ENCODE results near the gene CDKN1C. TPM values are rescaled to one million over a fixed set of nuclear protein-coding genes. Genes with fewer than 3 reads are reported as not detected.
A peak's percentile ranks its signal among the peaks of the same experiment; 100 is the strongest.

Gene CDKN1C
- total RNA-seq, 2 donors from 2014 or later: 36.5 to 42.7 TPM

- no peaks in the 10 kb centered on the region for H3K27me3 ChIP-seq (replicated peaks; ENCODE audit: insufficient read depth)
- no peak overlapping the region for H3K4me3 ChIP-seq
- no peak for DNase-seq (ENCODE audit: low spot score)
- H3K27ac ChIP-seq: peak overlapping the region; percentile 73 to 88
- intact Hi-C loops (cut with DNase I): no loop called here
- no peaks in the 10 kb centered on the region for H3K36me3 ChIP-seq
- WGBS: 49% methylated on average over 13 of the region's 13 CpGs
- peaks cover 22% of the 10 kb centered on the region for H3K4me1 ChIP-seq (replicated peaks)
- H3K9me3 ChIP-seq: no peaks in the 10 kb centered on the region
- TF ChIP-seq, protein P1, sequence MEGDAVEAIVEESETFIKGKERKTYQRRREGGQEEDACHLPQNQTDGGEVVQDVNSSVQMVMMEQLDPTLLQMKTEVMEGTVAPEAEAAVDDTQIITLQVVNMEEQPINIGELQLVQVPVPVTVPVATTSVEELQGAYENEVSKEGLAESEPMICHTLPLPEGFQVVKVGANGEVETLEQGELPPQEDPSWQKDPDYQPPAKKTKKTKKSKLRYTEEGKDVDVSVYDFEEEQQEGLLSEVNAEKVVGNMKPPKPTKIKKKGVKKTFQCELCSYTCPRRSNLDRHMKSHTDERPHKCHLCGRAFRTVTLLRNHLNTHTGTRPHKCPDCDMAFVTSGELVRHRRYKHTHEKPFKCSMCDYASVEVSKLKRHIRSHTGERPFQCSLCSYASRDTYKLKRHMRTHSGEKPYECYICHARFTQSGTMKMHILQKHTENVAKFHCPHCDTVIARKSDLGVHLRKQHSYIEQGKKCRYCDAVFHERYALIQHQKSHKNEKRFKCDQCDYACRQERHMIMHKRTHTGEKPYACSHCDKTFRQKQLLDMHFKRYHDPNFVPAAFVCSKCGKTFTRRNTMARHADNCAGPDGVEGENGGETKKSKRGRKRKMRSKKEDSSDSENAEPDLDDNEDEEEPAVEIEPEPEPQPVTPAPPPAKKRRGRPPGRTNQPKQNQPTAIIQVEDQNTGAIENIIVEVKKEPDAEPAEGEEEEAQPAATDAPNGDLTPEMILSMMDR (IDR thresholded peaks at IDR 0.05): no peak
- TF ChIP-seq POLR2A (IDR thresholded peaks at IDR 0.05) (peak; percentile 9), POLR2AphosphoS5 (IDR thresholded peaks at IDR 0.05) (no peak)
Observed at GRCh38 chr11:2913019-2913431, 27.4 kb upstream of the CDKN1C start.

- Histone ChIP-seq H3K36me3 (no peaks in the 10 kb centered on the region), H3K4me1 (replicated peaks) (peaks cover 22% of the 10 kb centered on the region), H3K27ac (peak overlapping the region; percentile 73 to 88), H3K27me3 (replicated peaks; ENCODE audit: insufficient read depth) (no peaks in the 10 kb centered on the region), H3K9me3 (no peaks in the 10 kb centered on the region), H3K4me3 (no peak overlapping the region)
- intact Hi-C loops (cut with DNase I): no loop called here
- 33% methylated on average over 5 of the region's 5 CpGs for WGBS
- DNase-seq (ENCODE audit: low spot score): peak; percentile 95
- TF ChIP-seq POLR2A (IDR thresholded peaks at IDR 0.05) (no peak), POLR2AphosphoS5 (IDR thresholded peaks at IDR 0.05) (peak; percentile 94)
Observed at GRCh38 chr11:2912498-2912897, 26.9 kb upstream of the CDKN1C start.

DNA sequence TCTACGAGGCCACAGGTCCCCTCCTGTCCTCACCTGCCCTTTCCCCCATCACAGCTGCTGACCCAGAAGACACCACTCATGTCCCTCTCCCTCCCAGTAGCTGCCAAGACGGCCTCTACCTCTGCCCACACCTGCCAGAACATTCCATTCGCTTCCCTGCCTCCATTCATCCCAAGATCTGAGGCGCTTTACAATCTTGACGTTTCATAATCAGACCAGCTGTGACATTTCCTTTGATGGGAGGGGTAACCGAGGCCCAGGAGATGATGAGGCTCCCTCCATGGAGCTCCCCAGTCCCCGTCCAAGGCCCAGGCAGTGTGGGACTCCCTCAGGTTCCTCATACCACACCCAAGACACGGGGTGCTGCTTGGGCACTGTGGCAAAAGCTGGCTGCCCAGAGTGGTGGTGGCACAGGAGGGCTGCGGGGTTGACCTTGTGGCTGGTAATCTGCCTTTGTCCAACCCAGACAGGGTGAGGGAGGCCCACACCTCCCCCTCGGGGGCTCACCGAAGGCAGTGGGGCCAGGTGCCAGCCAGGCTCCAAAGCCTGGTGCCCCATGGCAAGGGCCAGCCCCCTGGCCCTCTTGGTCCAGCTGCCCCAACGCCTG is 26.3 kb upstream of the CDKN1C start:
- Histone ChIP-seq H3K4me3 (no peak overlapping the region), H3K36me3 (no peaks in the 10 kb centered on the region), H3K4me1 (replicated peaks) (peaks cover 22% of the 10 kb centered on the region), H3K9me3 (no peaks in the 10 kb centered on the region), H3K27me3 (replicated peaks; ENCODE audit: insufficient read depth) (no peaks in the 10 kb centered on the region), H3K27ac (peak overlapping the region; percentile 73 to 88)
- DNase-seq (ENCODE audit: low spot score): no peak
- TF ChIP-seq, protein P1 (IDR thresholded peaks at IDR 0.05): no peak
- TF ChIP-seq POLR2A (IDR thresholded peaks at IDR 0.05) (no peak), POLR2AphosphoS5 (IDR thresholded peaks at IDR 0.05) (peak; percentile 24)
- intact Hi-C loops (cut with DNase I): no loop called here
- 49% methylated on average over 12 of the region's 12 CpGs for WGBS

DNA sequence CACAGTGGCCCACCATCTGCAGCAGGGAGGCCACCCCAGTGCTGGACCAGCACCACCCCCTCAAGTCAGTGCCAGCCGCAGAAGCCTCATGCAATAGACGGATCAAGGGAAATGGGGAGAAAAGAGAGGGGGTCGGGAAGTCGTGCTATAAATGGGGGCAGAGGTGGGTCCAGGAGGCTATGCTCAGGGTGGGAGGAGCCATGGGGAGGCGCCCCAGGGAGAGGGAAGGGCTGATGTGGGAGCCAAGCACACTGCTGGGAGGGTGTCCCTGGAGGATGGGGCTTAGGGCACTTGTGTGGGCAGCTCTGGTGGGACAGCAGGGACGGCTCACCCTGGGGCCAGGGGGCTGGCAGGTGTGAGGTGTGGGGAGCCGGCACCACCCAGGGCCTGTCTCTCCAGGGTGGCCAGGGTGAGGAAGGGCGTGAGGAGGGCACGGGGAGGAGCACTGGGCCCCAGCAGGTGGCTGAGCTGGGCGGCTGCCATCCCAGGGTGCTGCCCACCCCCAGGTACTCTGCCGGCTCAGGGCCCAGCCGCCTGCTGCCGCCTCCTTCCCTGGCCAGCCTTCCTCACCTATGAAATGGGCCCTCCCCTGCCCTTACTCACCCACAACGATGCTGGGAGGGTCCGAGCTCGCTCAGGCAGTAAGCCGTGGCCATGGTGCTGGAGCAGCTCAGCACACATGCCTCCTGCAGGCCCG is 25.7 kb upstream of the CDKN1C start:
- no peak for DNase-seq (ENCODE audit: low spot score)
- intact Hi-C loops (cut with DNase I): no loop called here
- Histone ChIP-seq H3K9me3 (no peaks in the 10 kb centered on the region), H3K4me3 (no peak overlapping the region), H3K27ac (peak overlapping the region; percentile 73 to 88), H3K36me3 (no peaks in the 10 kb centered on the region), H3K27me3 (replicated peaks; ENCODE audit: insufficient read depth) (no peaks in the 10 kb centered on the region), H3K4me1 (replicated peaks) (peaks cover 22% of the 10 kb centered on the region)
- TF ChIP-seq, protein P1 (IDR thresholded peaks at IDR 0.05): no peak
- TF ChIP-seq POLR2A (IDR thresholded peaks at IDR 0.05) (no peak), POLR2AphosphoS5 (IDR thresholded peaks at IDR 0.05) (no peak)
- 61% methylated on average over 15 of the region's 18 CpGs for WGBS

DNA sequence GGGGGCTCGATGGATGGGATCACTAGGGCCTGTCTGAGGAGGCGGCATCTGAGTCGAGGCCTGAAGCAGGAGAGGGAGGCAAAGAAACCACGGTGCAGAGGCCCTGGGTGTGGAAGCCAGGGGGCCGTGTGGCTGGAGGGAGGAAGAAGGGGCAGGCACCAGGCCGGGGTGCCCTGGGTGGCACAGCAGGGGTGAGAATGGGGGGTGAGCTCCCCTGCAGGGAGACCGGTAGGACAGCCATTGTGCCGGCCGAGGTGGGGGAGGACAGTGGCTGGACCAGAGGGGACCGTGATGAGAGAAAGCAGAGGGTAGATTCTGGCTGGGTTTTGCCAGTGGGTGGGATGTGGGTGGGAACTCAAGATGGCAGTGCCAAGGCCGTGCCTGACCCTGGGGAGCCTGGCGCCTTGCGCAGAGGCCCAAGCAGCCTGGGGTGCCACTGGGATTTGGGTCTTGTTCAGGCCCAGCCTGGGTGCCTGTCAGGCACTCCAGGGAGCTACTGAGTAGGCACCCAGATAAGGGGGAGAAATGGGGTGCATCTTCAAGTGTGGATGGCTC is 24.9 kb upstream of the CDKN1C start:
- Histone ChIP-seq H3K4me1 (replicated peaks) (peaks cover 22% of the 10 kb centered on the region), H3K36me3 (no peaks in the 10 kb centered on the region)

More for the DNA sequence above, 24.9 kb upstream of the CDKN1C start:
- no peaks in the 10 kb centered on the region for H3K9me3 ChIP-seq
- TF ChIP-seq, protein P1 (IDR thresholded peaks at IDR 0.05): no peak
- no peak for TF ChIP-seq POLR2AphosphoS5 (IDR thresholded peaks at IDR 0.05)
- TF ChIP-seq POLR2A (IDR thresholded peaks at IDR 0.05): no peak
- H3K27ac ChIP-seq: peak overlapping the region in 1 of 2 donors; percentile 88
- 92% methylated on average over 13 of the region's 13 CpGs for WGBS
- no peak overlapping the region for H3K4me3 ChIP-seq
- intact Hi-C loops (cut with DNase I): no loop called here
- DNase-seq (ENCODE audit: low spot score): no peak
- H3K27me3 ChIP-seq (replicated peaks; ENCODE audit: insufficient read depth): no peaks in the 10 kb centered on the region
